ENCODE results near the gene GRK4.

The GRK4 gene

GRCh38 chr4:3074078-3074845 lies 110.9 kb downstream of the GRK4 start, which contains the start of the genes HTT and HTT-AS (continued):
- peak; percentile 60; the same call in 1 of the 2 replicates for TF ChIP-seq ZNF76 (tag by site-specific recombination; IDR thresholded peaks at IDR 0.05; ENCODE audit: borderline replicate concordance, low read depth)
- peak; percentile 100 for TF ChIP-seq KLF9 (tag by site-specific recombination; IDR thresholded peaks at IDR 0.05; ENCODE audit: low read depth)
- no peak for TF ChIP-seq ZNF830 (tag by site-specific recombination; IDR thresholded peaks at IDR 0.05; ENCODE audit: low read depth)
- no peak for TF ChIP-seq ZNF837 (tag by site-specific recombination; IDR thresholded peaks at IDR 0.05)
- peak; percentile 36; the same call in 1 of the 2 replicates for TF ChIP-seq GLIS1 (tag by site-specific recombination; IDR thresholded peaks at IDR 0.05)
- TF ChIP-seq KLF1 (tag by site-specific recombination; IDR thresholded peaks at IDR 0.05) = peak; percentile 65
- peak; percentile 84 for TF ChIP-seq SP2 (tag by site-specific recombination; IDR thresholded peaks at IDR 0.05)
- 0 out of 2 replicates have a peak, but pooled peaks have one; percentile 26 for TF ChIP-seq YY2 (tag by site-specific recombination; IDR thresholded peaks at IDR 0.05)
- 0 out of 2 replicates have a peak, but pooled peaks have one; percentile 54 for TF ChIP-seq ZNF600 (tag by site-specific recombination; IDR thresholded peaks at IDR 0.05)
- peak; percentile 14; the same call in 1 of the 2 replicates for TF ChIP-seq EGR2 (tag by site-specific recombination; IDR thresholded peaks at IDR 0.05; ENCODE audit: low read depth)
- TF ChIP-seq ZNF560 (tag by site-specific recombination; IDR thresholded peaks at IDR 0.05; ENCODE audit: borderline replicate concordance) = no peak
- peak; percentile 83; the same call in 1 of the 2 replicates for TF ChIP-seq PBX3 (CRISPR knock-in tag; IDR thresholded peaks at IDR 0.05)
- TF ChIP-seq YY1 (tag by site-specific recombination; IDR thresholded peaks at IDR 0.05) = peak; percentile 66
- TF ChIP-seq CTCF (tag by site-specific recombination; IDR thresholded peaks at IDR 0.05) = peak; percentile 49; the same call in 1 of the 2 replicates
- TF ChIP-seq ZBTB44 (tag by site-specific recombination; IDR thresholded peaks at IDR 0.05) = peak; percentile 78
- TF ChIP-seq ZFP41 (tag by site-specific recombination; IDR thresholded peaks at IDR 0.05; ENCODE audit: borderline replicate concordance) = no peak
- peak; percentile 96 for TF ChIP-seq SP3 (tag by site-specific recombination; IDR thresholded peaks at IDR 0.05)
- peak; percentile 65 for TF ChIP-seq PATZ1 (tag by site-specific recombination; IDR thresholded peaks at IDR 0.05)

Measured in HEK293 (cell line).